HCT116 (cell line): Measurements from ENCODE around the gene TMEM30A. TPM values are rescaled to one million over a fixed set of nuclear protein-coding genes. Genes with fewer than 3 reads are reported as not detected.

ENCODE experiments used
- ATAC-seq: fragments of 200-7000 bp; cut with Tn5 transposase; 2 replicates; pipeline ENCODE4 v1.9.1; 2020; ENCODE audit warnings: mild to moderate bottlenecking, moderate library complexity
- BruUV-seq: library from RNA; stranded (reverse); fragments of 400-500 nt; replicated peaks from 2 replicates; lab custom pipeline; 2021; lab: Mats Ljungman, UMichigan
- CTCF ChIA-PET: fragments of 300-600 bp; sonication (Branson Sonifier 250); formaldehyde crosslinking; loops from one replicate; lab custom pipeline; 2021; ENCODE audit warnings: antibody characterized with exemption; lab: Charles Lee
- POLR2A ChIA-PET: fragments of 300-600, 350-600 bp; sonication (Branson Sonifier 250); formaldehyde crosslinking; loops from one replicate; lab custom pipeline; 2021; ENCODE audit warnings: antibody characterized with exemption; lab: Charles Lee
- RAD21 ChIA-PET, 2 experiments: fragments of 300-600 bp; sonication (Branson Sonifier 250); formaldehyde crosslinking; loops; one replicate each; lab custom pipeline; 2023; ENCODE audit warnings: low total read pairs in 2 of 2; ENCODE audit not compliant: uncharacterized antibody in 2 of 2, unreplicated experiment in 2 of 2, low non-redundant PET in 1 of 2; lab: Charles Lee
- DNase-seq: peaks from one replicate; pipeline ENCODE4 v3.0.0-alpha.2; 2010; ENCODE audit warnings: low read depth, low spot score
- H2AFZ ChIP-seq: fragments of 200-600 bp; shearing (Covaris generic), sonication (generic); 2 replicates; pipeline ENCODE4 v1.6.1; 2017; ENCODE audit warnings: low read depth, mixed run types, mixed read lengths, antibody characterized with exemption, low read length; ENCODE audit not compliant: poor library complexity, severe bottlenecking
- H3K27ac ChIP-seq: 2 replicates; pipeline ENCODE4 v1.5.1; 2012; ENCODE audit warnings: low read depth, low read length
- H3K27me3 ChIP-seq: fragments of 200-600 bp; sonication (generic); 2 replicates; pipeline ENCODE4 v1.6.1; 2016; ENCODE audit warnings: mixed run types, low read length, mixed read lengths; ENCODE audit not compliant: insufficient read depth
- H3K36me3 ChIP-seq, 2 experiments: fragments of 200-500 bp in 1 of 2; fragments of 200-600 bp in 1 of 2; sonication (Bioruptor generic) in 1 of 2; sonication (generic) in 1 of 2; 2 replicates each; pipeline versions ENCODE4 v1.5.1 to v1.6.1; 2014 to 2016; ENCODE audit warnings: low read length in 2 of 2, inconsistent platforms in 1 of 2, mixed read lengths in 1 of 2, mixed run types in 1 of 2; ENCODE audit not compliant: insufficient read depth in 2 of 2, control insufficient read depth in 1 of 2
- H3K4me1 ChIP-seq, 2 experiments: fragments of 200-600 bp in 1 of 2; sonication (generic) in 1 of 2; 2 replicates each; pipeline versions ENCODE4 v1.5.1 to v1.6.1; 2012 to 2017; ENCODE audit warnings: low read length in 2 of 2, inconsistent platforms in 1 of 2, mild to moderate bottlenecking in 1 of 2, mixed read lengths in 1 of 2, mixed run types in 1 of 2, moderate library complexity in 1 of 2; ENCODE audit not compliant: insufficient read depth in 2 of 2, control insufficient read depth in 1 of 2
- H3K4me2 ChIP-seq: fragments of 200-600 bp; sonication (generic); 2 replicates; pipeline ENCODE4 v1.6.1; 2017; ENCODE audit warnings: mixed run types, low read length, mixed read lengths
- H3K4me3 ChIP-seq, 2 experiments: fragments of 200-600 bp in 1 of 2; sonication (generic) in 1 of 2; replicated peaks in 1 of 2; 2 replicates each; pipeline ENCODE4 v1.5.1; 2011 to 2016; ENCODE audit warnings: low read length in 2 of 2, control low read depth in 1 of 2, low read depth in 1 of 2, mild to moderate bottlenecking in 1 of 2, mixed read lengths in 1 of 2, mixed run types in 1 of 2
- H3K79me2 ChIP-seq: fragments of 200-600 bp; sonication (generic); 2 replicates; pipeline ENCODE4 v1.6.1; 2017; ENCODE audit warnings: mild to moderate bottlenecking, mixed run types, low read length, moderate library complexity, mixed read lengths; ENCODE audit not compliant: insufficient read depth
- H3K9ac ChIP-seq: fragments of 200-600 bp; sonication (generic); 2 replicates; pipeline ENCODE4 v1.6.1; 2016; ENCODE audit warnings: low read length, mixed read lengths
- H3K9me2 ChIP-seq: fragments of 200-600 bp; sonication (generic), shearing (Covaris generic); 2 replicates; pipeline ENCODE4 v1.6.1; 2017; ENCODE audit warnings: mixed run types, mild to moderate bottlenecking, moderate library complexity; ENCODE audit not compliant: insufficient read depth
- H3K9me3 ChIP-seq, 2 experiments: fragments of 200-500 bp in 1 of 2; fragments of 200-600 bp in 1 of 2; sonication (Bioruptor generic) in 1 of 2; sonication (generic) in 1 of 2; 2 replicates each; pipeline ENCODE4 v1.6.1; 2014 to 2017; ENCODE audit warnings: low read length in 2 of 2, mixed read lengths in 2 of 2, inconsistent platforms in 1 of 2, low read depth in 1 of 2, mild to moderate bottlenecking in 1 of 2, mixed run types in 1 of 2, moderate library complexity in 1 of 2; ENCODE audit not compliant: control insufficient read depth in 1 of 2, insufficient read depth in 1 of 2
- H4K20me1 ChIP-seq: fragments of 200-600 bp; sonication (generic), shearing (Covaris generic); 2 replicates; pipeline ENCODE4 v1.6.1; 2017; ENCODE audit warnings: mixed run types, mild to moderate bottlenecking, moderate library complexity; ENCODE audit not compliant: insufficient read depth
- CEBPB ChIP-seq: IDR thresholded peaks from 2 replicates; pipeline ENCODE4 v1.6.1; 2012; ENCODE audit warnings: low read depth
- EGR1 ChIP-seq: IDR thresholded peaks from 2 replicates; pipeline ENCODE4 v1.6.1; 2012; ENCODE audit warnings: low read depth
- ELF1 ChIP-seq: IDR thresholded peaks from 2 replicates; pipeline ENCODE4 v1.6.1; 2012; ENCODE audit warnings: low read depth, borderline replicate concordance
- FOSL1 ChIP-seq: IDR thresholded peaks from 2 replicates; pipeline ENCODE4 v1.6.1; 2012; ENCODE audit warnings: low read depth
- JUND ChIP-seq: IDR thresholded peaks from 2 replicates; pipeline ENCODE4 v1.6.1; 2012
- RAD21 ChIP-seq: IDR thresholded peaks from 2 replicates; pipeline ENCODE4 v1.6.1; 2012; ENCODE audit warnings: low read depth, mild to moderate bottlenecking
- REST ChIP-seq: IDR thresholded peaks from 2 replicates; pipeline ENCODE4 v1.6.1; 2012; ENCODE audit warnings: low read depth
- SP1 ChIP-seq: IDR thresholded peaks from 2 replicates; pipeline ENCODE4 v1.6.1; 2012; ENCODE audit warnings: low read depth
- TCF7L2 ChIP-seq: IDR thresholded peaks from 2 replicates; pipeline ENCODE4 v1.7.0; 2011; ENCODE audit warnings: borderline replicate concordance, inconsistent platforms; ENCODE audit not compliant: insufficient read depth, insufficient read length; ENCODE audit errors: extremely low read depth
- ZBTB33 ChIP-seq: IDR thresholded peaks from 2 replicates; pipeline ENCODE4 v1.6.1; 2011; ENCODE audit warnings: mild to moderate bottlenecking, low read length, moderate library complexity; ENCODE audit not compliant: insufficient replicate concordance; ENCODE audit errors: extremely low read depth
- ZFX ChIP-seq: fragments of 450-650 bp; IDR thresholded peaks from 2 replicates; pipeline ENCODE4 v1.6.1; 2017
- ZNF274 ChIP-seq: fragments of 200-500 bp; sonication (Bioruptor generic); IDR thresholded peaks from 2 replicates; pipeline ENCODE4 v1.6.1; 2014; ENCODE audit warnings: mild to moderate bottlenecking, low read depth, low read length, inconsistent platforms
- intact Hi-C: fragments of 100-400 bp; cut with micrococcal nuclease; formaldehyde crosslinking; loops from 2 replicates; pipeline ENCODE4 v1.10.0; 2022
- total RNA-seq: library from RNA; stranded (reverse); gene quantifications from one replicate; pipeline ENCODE4 v1.2.1, GENCODE V29; 2021; ENCODE audit not compliant: unreplicated experiment

The TMEM30A gene
- total RNA-seq, 1 experiment from 2014 or later, result 73.4 TPM

GRCh38 chr6:75291331-75291730, 6.7 kb upstream of the TMEM30A start:
- no TSS peak for BruUV-seq
- H3K4me1 ChIP-seq, result no peaks in the 10 kb centered on the region
- no peak overlapping the region for H2AFZ ChIP-seq
- intact Hi-C loops, result no loop called here
- H3K4me3 ChIP-seq, result no peak overlapping the region
- H3K79me2 ChIP-seq, result no peaks in the 10 kb centered on the region
- H3K9ac ChIP-seq, result no peak overlapping the region
- H3K27me3 ChIP-seq, result no peaks in the 10 kb centered on the region
- no peak overlapping the region for H3K27ac ChIP-seq
- CTCF ChIA-PET, result no interaction called here
- H3K4me2 ChIP-seq, result no peak overlapping the region
- ATAC-seq, result no peak
- RAD21 ChIA-PET, result no interaction called here
- DNase-seq, result no peak
- H3K36me3 ChIP-seq, result no peaks in the 10 kb centered on the region
- POLR2A ChIA-PET, result no interaction called here
- no peaks in the 10 kb centered on the region for H3K9me3 ChIP-seq
- H3K9me2 ChIP-seq, result no peaks in the 10 kb centered on the region
- TF ChIP-seq RAD21, result no peak
- H4K20me1 ChIP-seq, result no peaks in the 10 kb centered on the region

- Histone ChIP-seq H3K36me3 (no peaks in the 10 kb centered on the region), H3K9ac (no peak overlapping the region), H3K9me2 (no peaks in the 10 kb centered on the region), H3K27me3 (no peaks in the 10 kb centered on the region), H3K4me1 (peaks cover 0 to 6% of the 10 kb centered on the region in 2 experiments; a peak in 2 of 4 replicates), H3K79me2 (peaks cover 5% of the 10 kb centered on the region; the same call in 1 of the 2 replicates), H3K4me3 (no peak overlapping the region), H4K20me1 (no peaks in the 10 kb centered on the region), H2AFZ (no peak overlapping the region), H3K4me2 (no peak overlapping the region), H3K27ac (no peak overlapping the region), H3K9me3 (no peaks in the 10 kb centered on the region)
- DNase-seq (no peak), ATAC-seq (no peak)
- TF ChIP-seq JUND, result no peak
- TF ChIP-seq CEBPB, result no peak
- TF ChIP-seq REST, result no peak
- no peak for TF ChIP-seq TCF7L2
- TF ChIP-seq ELF1, result no peak
- no peak for TF ChIP-seq RAD21
- TF ChIP-seq FOSL1, result no peak
- TF ChIP-seq ZNF274, result no peak
- TF ChIP-seq EGR1, result no peak
- TF ChIP-seq ZFX, result no peak
- TF ChIP-seq SP1, result no peak
- no peak for TF ChIP-seq ZBTB33
- no TSS peak for BruUV-seq
- ChIA-PET RAD21 (no interaction called here), POLR2A (no interaction called here), CTCF (no interaction called here)
- intact Hi-C loops, result no loop called here
Observed at GRCh38 chr6:75290136-75290945, 5.7 kb upstream of the TMEM30A start.
